Stimulated activated CD4-positive, alpha-beta T cell treated with anti-CD3 and anti-CD28 coated beads, Interleukin-2, amount 100 ng/mL, for 48 hours (primary cell): Measurements from ENCODE around the gene NOD1.

Experiments
- DNase-seq, 2 donors: peaks; one replicate each; pipeline ENCODE4 v3.0.0-alpha.2; 2020

NOD1 gene

DNA sequence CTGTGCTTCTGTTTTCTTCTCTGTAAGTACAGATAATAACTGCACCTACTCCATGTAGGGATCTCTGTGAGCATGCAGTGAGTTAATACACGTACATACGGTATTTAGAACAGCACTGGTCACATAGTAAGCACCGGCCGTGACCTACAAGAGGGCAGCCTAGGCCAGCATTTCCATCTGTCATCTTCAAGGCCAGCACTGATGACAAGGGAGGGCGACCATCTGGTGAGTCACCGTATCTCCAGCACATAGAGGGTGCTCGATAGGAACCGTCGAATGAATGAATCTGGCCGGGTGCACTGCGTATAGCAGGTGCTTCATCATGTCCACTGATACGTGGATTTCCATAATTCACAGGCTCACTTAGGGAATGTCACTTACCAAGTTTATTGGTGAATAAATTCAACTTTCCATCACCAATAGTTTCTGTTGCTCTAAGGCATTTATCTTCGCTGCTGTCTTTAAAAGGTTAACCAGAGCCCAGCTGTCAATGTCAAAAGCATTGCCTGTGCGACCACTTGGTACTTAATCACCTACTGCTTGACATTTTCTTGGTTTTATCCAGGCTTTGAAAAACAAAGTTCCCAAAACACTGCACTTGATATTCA is 8.3 kb downstream of the NOD1 start:
- DNase-seq = no peak

DNA sequence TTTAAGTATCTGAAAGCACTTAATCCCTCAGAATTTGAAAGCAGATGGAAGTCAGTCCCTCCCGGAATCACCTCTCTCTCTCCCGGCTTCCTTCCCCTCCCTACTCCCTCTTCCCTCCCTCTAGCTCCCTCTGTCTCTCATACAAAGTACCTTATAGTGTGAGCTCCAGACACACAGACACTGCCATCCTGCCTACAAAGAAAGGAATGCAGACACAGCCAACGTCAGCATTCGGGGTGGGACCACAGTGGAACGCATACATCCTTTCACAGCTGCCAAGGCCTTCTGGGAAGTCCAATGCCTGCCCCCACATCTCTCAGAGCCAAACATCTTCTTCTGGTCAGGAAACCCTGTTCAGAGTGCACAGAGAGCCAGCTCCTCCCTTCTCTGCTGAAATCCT is 9.3 kb downstream of the NOD1 start:
- no peak for DNase-seq

DNA sequence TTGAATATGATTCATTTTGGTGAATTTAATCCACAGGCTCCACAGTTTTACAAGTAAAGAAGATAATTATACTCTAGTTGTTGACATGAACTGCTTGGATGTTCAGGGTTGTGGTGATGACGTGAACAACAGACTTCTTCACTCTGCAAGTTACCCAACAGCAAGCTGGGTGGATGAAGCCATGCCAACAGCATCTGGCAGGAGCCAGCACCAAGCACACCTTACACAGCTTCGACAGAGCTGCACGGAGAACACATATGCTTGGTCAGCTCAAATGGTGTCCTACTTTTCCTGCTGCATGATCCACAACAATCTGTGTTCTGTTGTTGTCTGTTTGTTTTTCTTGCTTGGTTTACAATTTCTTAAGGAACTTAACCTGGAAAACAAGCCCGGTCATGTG is 9.8 kb downstream of the NOD1 start:
- no peak for DNase-seq

DNA sequence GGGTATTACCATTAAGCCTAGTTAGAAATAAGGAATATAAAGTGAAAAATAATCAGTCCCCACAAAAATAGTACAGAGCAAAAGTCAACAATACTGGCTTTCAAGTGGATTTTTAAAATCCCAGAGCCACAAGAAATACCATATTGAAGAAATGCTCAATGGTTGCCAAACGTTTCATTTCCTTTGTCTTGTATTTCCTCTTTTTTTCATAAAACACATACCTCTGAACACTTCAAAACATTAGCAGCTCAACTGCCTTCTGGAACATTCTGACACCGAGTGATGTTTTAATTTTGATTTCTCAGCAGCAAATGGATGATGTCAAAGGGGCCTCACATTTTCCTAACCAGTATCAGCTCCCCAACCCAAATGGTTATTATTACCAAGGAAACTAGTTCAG is 10.5 kb downstream of the NOD1 start:
- DNase-seq = no peak

DNA sequence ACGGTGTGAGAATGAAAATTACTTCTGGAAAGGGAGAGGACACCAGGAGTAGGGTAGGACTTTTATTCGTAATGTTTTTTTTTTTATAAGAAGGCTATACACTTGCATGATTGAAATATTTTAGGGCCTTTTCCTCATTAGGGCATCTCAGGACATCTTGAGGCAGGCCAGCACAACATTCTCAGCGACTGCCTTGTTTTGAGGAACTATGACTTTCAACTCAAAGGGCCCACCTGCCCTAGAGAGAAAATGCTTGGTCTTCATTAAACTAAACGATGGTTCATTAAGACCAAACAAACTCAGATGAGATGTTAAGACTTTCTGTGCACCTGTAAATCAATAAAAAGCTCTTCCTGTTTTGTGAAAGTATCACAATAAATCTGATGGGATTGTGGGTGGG is 11.3 kb downstream of the NOD1 start:
- DNase-seq = no peak

DNA sequence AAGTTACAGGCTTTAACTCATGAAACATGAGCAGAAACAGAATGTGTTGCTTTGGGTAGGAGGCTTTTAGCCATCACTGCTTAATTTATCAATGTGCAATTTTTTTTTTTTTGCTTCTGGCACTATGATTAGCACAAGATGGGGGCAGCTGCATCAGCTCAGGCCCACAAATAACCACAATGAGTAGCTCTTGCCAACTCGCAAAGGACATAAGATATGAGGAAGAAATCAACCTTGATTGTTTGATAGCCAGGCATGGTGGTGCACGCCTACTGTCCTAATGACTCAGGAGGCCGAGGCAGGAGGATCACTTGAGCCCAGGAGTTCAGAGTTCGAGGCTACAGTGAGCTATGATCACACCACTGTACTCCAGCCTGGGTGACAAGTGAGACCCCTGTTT is 12.3 kb downstream of the NOD1 start:
- no peak for DNase-seq

DNA sequence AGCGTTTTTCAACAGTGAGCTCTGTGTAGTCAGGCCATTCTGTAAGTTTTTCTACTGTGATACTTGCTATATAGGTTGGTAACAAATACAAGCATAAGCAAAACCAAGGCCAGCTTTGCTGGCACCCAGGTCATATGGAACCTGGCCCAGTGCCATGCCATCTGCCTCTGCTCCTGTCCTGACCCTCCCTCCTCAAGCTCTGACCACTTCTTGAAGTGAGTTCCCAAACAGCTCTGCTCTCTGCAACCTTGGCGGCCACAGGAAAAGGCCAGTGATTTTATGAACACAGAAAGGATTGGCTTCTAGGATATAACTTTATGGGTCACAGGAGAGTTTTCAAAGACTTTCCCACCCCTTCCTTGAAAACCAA is 12.8 kb downstream of the NOD1 start:
- DNase-seq = no peak

DNA sequence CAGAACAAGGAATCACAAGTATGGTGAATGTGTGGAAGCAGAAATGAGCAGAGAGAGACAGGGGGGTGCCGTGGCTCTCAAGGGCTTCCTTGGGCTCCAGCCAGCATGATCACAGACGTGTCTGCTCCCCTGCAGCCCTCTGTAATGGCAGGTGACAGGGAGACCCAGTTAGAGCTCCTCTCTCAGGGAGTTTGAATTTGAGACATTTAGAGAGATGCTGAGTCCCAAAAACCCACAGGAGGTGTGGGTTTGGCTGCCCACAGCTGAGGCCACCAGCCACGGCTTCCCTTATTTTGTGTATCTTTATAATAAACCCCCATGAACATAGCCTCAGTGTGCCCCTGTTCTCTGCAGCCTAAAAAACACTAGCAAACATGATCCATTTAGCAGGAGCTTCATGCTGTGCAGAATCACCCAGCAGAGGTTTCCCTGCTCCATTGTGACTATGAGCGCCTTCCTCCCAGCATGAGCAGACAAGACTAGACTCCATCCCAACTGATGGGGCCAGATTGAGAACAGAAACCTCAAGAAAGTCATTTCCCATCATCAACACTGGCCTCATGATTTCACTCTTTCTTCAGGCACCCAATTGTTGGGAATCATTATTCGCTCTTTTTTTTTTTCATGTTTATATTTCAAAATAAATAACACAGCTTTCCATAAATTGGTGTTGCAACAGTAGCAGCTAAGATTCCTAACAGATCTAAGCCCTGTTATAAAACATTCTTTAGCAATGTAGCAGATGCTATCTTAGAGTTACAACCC is 13.4 kb downstream of the NOD1 start:
- DNase-seq = no peak

DNA sequence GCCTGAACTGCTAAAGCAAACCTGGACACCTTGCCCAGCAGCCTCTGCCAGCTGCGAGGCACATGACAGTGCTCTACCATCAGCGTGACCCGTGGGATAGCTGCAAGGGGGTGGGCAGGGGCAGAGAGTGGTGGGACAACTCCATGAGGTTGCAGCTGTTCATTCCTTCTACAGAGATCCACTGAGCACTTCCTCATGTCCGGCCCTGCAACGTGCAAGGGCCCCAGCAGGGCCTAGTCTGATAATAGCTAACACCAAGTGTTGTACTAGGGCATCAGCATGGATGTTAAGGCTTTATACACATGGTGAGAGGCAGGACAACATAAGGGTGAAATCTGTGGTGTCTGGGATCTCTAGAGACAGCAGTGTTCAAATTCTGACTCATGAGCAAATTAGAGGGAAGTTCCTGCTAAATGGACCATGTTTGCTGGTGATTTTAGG is 14.3 kb downstream of the NOD1 start:
- no peak for DNase-seq

DNA sequence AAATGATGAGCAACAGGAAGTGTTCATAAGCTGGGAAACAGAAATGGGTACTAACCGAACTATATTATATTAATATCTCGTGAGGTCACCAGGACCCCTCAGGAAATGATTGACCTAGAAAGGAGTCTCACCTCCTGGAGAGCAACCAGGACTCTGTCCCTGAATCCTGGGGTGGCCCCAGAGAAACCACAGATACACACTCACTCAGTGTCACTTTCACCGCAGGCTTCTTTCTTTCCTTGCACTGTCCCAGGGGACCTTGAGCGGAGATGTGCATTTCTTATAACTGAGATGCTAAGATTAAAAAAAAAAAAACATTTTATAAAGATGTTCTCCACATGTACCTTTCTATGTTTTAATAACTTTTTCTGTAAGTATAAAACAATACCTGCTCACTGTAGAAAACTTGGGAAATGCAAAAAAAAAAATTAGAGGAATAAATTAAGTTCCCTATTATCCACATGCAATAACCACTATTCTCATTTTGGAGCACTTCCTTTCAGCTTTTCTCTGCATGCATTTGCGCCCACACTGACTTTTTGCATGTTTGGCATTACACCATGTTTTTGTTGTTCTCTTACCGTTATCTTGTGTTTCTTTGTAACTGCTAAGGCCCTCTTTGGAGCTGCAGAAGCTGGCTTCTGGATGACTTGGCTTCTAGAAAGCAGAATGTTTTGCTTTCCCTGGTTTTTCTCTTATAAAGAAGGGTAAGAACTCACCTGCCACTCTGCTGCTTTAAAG is 15.0 kb downstream of the NOD1 start:
- no peak for DNase-seq

DNA sequence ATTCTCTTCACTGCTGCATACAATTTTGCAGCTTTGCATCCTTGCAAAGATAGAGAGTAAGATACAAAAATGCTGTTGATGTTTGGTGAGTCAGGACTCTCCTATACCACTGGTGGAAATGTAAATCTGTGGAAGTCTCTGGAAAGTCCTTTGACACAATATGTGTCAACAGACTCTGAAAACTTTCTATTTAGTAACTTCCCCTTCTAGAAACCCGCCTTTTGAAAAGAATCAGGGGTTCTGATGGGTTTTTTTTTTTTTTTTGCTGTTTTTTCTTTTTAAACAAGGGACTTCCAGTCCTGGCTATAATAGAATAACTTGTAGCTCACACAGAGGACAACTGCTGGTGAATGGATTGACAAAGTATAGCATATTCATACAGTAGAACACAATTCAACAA is 16.4 kb downstream of the NOD1 start:
- no peak for DNase-seq

DNA sequence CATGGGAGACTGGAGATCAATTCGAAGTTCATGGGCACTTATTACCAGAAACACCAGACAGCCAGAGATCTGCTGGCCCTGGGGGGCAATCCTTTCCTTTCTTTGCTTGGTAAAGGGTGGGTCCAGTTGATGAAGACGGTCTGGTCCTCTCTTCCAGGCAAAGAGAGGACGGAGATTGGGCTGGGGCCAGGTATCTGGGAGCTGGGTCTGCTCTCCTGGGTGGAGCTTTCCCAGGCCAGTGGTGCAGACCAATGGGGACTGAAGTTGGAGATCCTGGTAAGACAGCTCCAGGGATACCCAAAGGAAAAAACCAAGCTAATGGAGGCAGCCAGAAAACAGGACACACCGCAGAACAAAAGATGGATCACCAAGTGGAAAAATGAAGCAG is 18.3 kb downstream of the NOD1 start:
- no peak for DNase-seq

DNA sequence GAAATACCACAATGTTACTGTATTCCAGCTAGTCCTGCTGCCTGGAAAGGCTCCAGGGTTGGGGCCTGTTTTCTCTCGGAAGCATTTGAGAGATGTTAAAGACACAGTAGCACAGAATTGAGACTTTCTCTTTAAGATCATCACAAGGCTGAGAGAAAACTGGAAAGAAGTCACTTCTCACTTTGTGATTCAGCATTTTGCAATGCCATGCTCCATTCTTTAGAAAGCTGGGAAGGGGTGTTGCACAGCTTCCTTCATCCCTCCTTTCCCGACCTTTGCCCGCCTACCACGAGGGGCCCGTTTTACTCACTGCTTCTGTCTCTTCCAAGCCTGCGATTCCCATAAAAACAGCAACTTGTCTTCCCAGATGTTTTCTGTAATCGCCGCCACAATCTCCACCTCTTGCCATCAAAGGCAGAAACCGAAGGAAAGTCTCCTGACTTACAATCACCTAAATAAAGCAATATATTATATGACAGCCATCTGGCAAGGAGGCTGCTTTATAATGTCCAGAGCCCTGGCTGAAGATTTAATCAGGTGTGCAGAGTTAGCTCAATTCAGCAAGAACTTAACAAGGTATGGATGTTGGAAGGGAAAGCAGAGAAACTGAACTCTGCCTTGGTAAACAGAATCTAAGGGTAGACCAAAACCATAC is 18.9 kb downstream of the NOD1 start:
- no peak for DNase-seq

DNA sequence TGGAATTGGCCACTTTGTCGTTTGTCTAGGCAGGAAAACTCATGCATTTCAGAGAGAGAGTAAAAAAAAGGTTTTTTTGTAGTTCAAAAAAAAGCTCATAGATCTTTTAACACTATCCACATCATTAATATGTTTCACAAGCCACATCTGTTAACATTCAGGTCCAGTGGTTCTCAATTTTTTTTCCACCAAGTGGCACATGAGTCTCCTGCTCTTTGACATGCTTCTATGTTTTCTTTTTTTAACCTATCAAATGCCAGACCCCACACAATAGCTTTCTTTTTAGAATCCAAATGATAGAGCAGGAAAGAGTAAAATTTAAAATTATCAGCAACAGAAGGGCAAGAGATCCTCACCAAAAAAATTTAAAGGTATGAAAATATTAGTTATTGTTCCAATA is 20.3 kb downstream of the NOD1 start:
- no peak for DNase-seq

DNA sequence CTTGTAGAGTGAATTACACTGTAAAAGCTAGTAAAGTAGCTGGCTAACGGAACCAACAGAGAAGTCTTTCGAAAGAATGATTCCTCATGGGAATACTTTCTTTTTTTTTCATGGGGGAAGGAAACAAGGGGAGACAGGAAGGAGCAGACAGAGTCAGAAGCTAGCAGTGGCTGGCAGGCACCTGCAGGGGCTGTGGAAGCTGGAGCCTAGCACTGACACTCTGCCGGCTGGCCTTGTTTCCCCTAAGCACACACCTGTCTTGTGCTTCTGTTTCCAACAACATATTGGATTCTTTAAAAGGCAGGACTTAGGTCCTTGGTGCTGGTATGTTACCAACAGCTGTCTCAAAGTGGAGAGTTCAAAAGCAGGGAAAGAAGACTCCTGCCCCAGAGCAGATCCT is 24.7 kb downstream of the NOD1 start:
- DNase-seq = no peak

DNA sequence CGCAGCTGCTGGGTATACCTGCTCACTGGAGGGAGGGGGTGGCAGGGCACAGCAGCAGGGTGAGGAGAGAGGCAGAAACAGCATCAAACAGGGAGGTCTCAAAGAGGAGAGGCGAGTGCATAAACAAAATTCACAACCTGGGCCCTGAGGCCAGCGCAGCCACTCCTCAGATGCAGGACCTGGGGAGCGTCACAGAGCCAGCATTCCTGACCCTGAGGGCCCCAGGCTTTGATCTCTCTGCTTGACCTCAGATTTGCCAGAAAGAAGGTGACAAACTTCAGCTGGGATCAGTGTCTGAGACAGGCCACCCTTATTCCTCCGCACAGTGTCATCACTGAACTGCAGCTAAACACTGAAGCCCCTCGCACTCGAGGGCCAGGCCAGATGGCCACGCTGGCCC is 25.6 kb downstream of the NOD1 start:
- no peak for DNase-seq

DNA sequence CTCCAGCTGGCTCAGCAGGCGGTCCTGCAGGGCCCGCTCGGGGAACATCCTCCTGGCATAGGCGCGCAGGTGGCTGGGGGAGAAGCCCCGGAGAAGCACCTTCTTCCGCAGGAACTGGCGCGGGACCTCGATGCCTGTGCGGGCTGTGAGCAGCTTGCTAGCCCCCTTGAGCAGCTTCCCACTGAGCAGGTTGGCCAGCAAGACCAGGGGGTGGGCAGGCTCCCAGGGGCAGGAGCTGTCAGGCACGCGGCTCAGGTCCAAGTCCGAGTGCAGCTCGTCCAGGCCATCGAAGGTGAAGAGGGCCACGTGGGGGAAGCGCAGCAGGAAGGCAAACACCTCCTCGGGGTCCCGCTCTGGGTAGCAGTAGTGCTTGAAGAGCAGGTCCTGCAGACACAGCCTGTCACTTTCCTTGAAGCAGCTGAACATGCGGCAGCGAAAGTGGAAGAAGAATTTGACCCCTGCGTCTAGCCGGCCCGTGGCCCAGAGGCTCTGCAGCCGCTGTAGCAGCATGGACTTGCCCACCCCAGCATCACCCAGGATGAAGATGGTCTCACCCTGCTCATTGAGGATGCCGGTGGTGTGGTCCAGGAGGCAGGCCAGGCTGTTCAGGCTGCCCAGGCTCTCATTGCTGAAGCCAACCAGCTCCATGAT is 26.2 kb downstream of the NOD1 start:
- DNase-seq = no peak

DNA sequence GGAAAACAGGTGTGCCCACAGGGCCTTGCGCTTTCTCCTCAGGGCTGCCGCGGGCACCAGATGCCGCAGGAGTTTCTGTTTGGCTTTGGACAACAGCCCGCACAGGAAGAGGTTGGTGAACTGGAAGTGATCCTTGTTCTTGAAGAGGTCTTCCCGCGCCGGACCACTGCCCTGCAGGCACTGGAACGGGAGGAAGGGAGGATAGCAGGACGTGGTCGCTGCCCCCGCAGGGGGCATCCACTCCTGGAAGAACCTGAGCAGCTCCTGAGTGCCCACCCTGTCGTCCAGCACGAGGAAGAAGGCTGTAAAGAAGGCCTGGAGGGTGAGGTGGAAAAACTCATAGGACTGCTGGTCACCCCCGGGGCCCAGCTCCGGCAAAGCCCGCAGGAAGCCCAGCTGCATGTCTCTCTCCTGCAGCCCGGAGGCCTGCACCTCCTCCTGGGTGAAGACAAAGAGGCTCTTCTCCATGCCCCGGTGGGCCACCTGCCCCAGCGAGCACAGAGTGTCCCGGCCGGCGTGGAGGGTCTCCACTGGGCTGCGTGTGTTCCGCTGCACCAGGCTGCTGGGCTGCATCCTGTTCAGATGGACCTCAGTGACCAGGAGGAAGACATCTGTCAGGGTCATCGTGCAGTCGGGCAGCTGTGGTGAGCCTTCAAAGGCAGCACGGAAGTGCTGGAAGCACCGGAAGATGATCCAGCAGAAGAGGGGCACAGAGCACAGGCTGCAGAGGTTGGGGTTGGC is 26.9 kb downstream of the NOD1 start:
- no peak for DNase-seq

DNA sequence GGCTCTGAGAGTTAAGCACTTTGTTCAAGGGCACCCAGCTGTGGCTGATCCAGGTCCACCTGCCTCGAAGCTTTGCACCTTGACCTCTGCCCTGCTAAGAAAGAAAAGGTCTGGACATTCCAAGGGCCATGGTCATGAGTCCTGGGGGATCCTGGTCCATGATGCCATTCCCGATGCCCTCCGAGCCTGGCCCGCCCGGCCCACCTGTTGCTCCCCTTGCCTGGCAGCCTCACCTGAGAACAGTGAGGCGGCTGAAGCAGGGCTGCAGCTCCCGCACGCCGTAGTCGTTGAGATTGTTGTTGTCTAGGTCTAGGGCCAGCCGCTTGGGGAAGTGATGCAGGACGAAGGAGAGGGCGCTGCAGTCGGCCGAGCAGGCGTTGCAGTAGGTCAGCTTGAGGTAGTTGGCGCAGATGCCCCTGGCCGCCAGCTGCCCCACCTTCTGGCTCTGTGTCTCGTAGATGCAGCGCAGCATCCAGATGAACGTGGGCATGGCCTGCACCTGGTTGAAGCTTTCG is 27.5 kb downstream of the NOD1 start:
- DNase-seq = no peak

DNA sequence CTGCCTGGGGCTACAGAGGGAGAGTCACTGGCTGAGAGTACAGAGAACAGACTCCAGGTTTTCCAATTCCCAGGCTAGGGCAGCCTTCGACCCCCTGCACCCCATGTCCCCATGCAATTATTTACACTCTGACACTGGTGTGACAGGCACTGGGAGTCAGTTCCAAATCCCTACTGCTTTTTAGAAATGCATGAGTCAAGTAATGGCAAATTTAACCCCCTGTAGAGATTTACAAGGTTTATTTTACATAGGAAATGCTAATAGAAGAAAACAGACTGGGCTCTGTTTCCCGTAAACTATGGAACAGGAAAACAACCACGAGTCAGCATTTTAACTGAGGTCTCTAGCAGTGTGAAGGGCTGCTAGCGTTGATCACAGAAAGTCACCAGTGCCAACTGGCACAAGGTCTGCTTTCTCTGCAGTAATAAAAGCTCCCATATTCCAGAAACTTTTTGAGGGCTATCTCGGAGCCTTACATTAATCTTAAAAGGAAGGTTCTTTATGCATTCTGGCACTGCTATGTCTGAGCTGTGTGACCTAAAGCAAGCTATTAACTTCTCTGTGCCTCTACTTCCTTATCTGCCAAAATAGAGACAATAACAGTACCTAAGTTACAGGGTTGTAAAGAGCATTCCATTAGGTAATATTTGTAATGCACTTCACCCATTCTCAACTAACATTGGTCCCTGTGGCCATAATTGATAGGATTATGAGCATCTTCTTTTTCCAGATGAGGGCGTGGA is 28.2 kb downstream of the NOD1 start:
- DNase-seq = no peak

DNA sequence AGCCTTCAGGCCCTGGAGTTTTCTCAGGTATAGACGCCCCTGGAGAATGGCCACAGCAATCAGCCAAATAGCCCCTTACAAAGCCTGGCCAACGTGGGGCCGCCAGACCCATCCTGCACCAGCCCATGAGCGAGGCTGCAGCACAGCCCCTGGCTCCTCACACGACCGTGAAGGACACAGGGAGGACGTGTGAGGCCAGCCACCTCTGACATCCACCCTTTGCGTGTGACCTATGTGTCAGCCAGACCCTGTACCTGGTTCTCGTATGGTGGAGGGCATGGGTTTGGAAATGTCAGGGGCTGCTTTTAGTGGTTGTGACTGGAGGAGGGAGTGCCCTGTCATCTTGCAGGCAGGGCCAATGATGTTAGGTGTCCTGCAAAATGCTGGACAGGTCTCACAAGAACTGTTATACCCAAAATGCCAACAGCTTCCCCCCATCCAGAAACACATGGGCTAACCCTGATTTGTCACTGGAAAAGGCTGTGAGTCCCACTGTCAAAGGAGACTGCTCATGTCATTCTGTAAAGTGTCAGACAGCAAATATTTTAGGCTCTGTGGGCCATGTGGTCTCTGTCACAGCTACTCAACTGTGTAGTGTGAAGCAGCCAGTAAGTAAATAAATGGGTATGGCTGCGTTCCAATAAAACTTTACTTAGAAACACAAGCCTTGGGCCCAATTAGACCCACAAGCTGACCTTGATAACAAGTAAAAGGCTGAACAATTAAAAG is 30.0 kb downstream of the NOD1 start:
- no peak for DNase-seq
